ENCODE data around the gene ARID1B.

Gene ARID1B

GRCh38 chr6:157168471-157168870, 391.3 kb downstream of the ARID1B start:
- no peak for DNase-seq (ENCODE audit: extremely low read depth in 1 of 2, low read depth in 1 of 2)

- DNase-seq (ENCODE audit: extremely low read depth in 1 of 2, low read depth in 1 of 2) = no peak
These were observed 392.0 kb downstream of the ARID1B start for GRCh38 chr6:157169226-157169625.

- no peak for DNase-seq (ENCODE audit: extremely low read depth in 1 of 2, low read depth in 1 of 2)
These were observed 392.5 kb downstream of the ARID1B start for GRCh38 chr6:157169656-157170055.

GRCh38 chr6:157170535-157170934, 393.4 kb downstream of the ARID1B start:
- DNase-seq (ENCODE audit: extremely low read depth in 1 of 2, low read depth in 1 of 2) = no peak

GRCh38 chr6:157171801-157172200, 394.6 kb downstream of the ARID1B start:
- no peak for DNase-seq (ENCODE audit: extremely low read depth in 1 of 2, low read depth in 1 of 2)

- no peak for DNase-seq (ENCODE audit: extremely low read depth in 1 of 2, low read depth in 1 of 2)
These were observed 395.1 kb downstream of the ARID1B start for GRCh38 chr6:157172231-157172701.

GRCh38 chr6:157172830-157173536, 395.8 kb downstream of the ARID1B start:
- no peak for DNase-seq (ENCODE audit: extremely low read depth in 1 of 2, low read depth in 1 of 2)

- DNase-seq (ENCODE audit: extremely low read depth in 1 of 2, low read depth in 1 of 2) = no peak
These were observed 396.6 kb downstream of the ARID1B start for GRCh38 chr6:157173776-157174175.

GRCh38 chr6:157174731-157175130, 397.6 kb downstream of the ARID1B start:
- DNase-seq (ENCODE audit: extremely low read depth in 1 of 2, low read depth in 1 of 2) = no peak

- DNase-seq (ENCODE audit: extremely low read depth in 1 of 2, low read depth in 1 of 2) = no peak
These were observed 400.7 kb downstream of the ARID1B start for GRCh38 chr6:157177731-157178336.

- no peak for DNase-seq (ENCODE audit: extremely low read depth in 1 of 2, low read depth in 1 of 2)
These were observed 404.5 kb downstream of the ARID1B start for GRCh38 chr6:157181649-157182048.

- DNase-seq (ENCODE audit: extremely low read depth in 1 of 2, low read depth in 1 of 2) = no peak
These were observed 405.5 kb downstream of the ARID1B start for GRCh38 chr6:157182503-157183264.

GRCh38 chr6:157184202-157185015, 407.2 kb downstream of the ARID1B start:
- peak; percentile 20 to 38 for DNase-seq (ENCODE audit: extremely low read depth in 1 of 2, low read depth in 1 of 2)

- DNase-seq (ENCODE audit: extremely low read depth in 1 of 2, low read depth in 1 of 2) = no peak
These were observed 408.0 kb downstream of the ARID1B start for GRCh38 chr6:157185171-157185570.

- DNase-seq (ENCODE audit: extremely low read depth in 1 of 2, low read depth in 1 of 2) = no peak
These were observed 408.8 kb downstream of the ARID1B start for GRCh38 chr6:157185986-157186385.

- no peak for DNase-seq (ENCODE audit: extremely low read depth in 1 of 2, low read depth in 1 of 2)
These were observed 409.6 kb downstream of the ARID1B start for GRCh38 chr6:157186785-157187181.

- no peak for DNase-seq (ENCODE audit: extremely low read depth in 1 of 2, low read depth in 1 of 2)
These were observed 410.3 kb downstream of the ARID1B start for GRCh38 chr6:157187182-157188083.

GRCh38 chr6:157188213-157188612, 411.0 kb downstream of the ARID1B start:
- no peak for DNase-seq (ENCODE audit: extremely low read depth in 1 of 2, low read depth in 1 of 2)

GRCh38 chr6:157193443-157193996, 416.3 kb downstream of the ARID1B start:
- no peak for DNase-seq (ENCODE audit: extremely low read depth in 1 of 2, low read depth in 1 of 2)

- DNase-seq (ENCODE audit: extremely low read depth in 1 of 2, low read depth in 1 of 2) = no peak
These were observed 416.9 kb downstream of the ARID1B start for GRCh38 chr6:157194110-157194509.
